Renal pelvis (tissue), 4 donors: ENCODE results near the gene WDFY2. TPM values are rescaled to one million over a fixed set of nuclear protein-coding genes. Genes with fewer than 3 reads are reported as not detected.

Experiments
- DNase-seq: peaks from one replicate; pipeline ENCODE4 v3.0.0-alpha.2; 2013
- polyA plus RNA-seq, 3 donors: library from polyadenylated mRNA; unstranded; fragments of 120-200 nt; gene quantifications; one replicate each; pipeline ENCODE4 v1.2.1, GENCODE V29; 2013; ENCODE audit not compliant: insufficient read length in 3 of 3

The WDFY2 gene
- polyA plus RNA-seq, 3 donors = 10.4 to 21.0 (median 20.1) TPM

- no peak for DNase-seq
Measured at GRCh38 chr13:51659276-51660127, 75.2 kb downstream of the WDFY2 start.

GRCh38 chr13:51660813-51661212 is 76.6 kb downstream of the WDFY2 start:
- no peak for DNase-seq

GRCh38 chr13:51663973-51664957 is 80.0 kb downstream of the WDFY2 start:
- DNase-seq = no peak

- DNase-seq = no peak
Measured at GRCh38 chr13:51665456-51665855, 81.2 kb downstream of the WDFY2 start.

- DNase-seq = no peak
Measured at GRCh38 chr13:51666374-51666773, 82.1 kb downstream of the WDFY2 start.

GRCh38 chr13:51666839-51667238 is 82.6 kb downstream of the WDFY2 start:
- DNase-seq = no peak

GRCh38 chr13:51668580-51669195 is 84.4 kb downstream of the WDFY2 start:
- no peak for DNase-seq

GRCh38 chr13:51673165-51673564 is 88.9 kb downstream of the WDFY2 start:
- DNase-seq = no peak

- peak; percentile 49 for DNase-seq
Measured at GRCh38 chr13:51674276-51674675, 90.0 kb downstream of the WDFY2 start.

GRCh38 chr13:51675385-51675784 is 91.1 kb downstream of the WDFY2 start:
- DNase-seq = no peak

GRCh38 chr13:51675877-51676276 is 91.6 kb downstream of the WDFY2 start:
- no peak for DNase-seq

GRCh38 chr13:51676739-51677138 is 92.5 kb downstream of the WDFY2 start:
- no peak for DNase-seq

- DNase-seq = no peak
Measured at GRCh38 chr13:51678420-51678819, 94.2 kb downstream of the WDFY2 start.

GRCh38 chr13:51679616-51680015 is 95.4 kb downstream of the WDFY2 start:
- no peak for DNase-seq

- no peak for DNase-seq
Measured at GRCh38 chr13:51681037-51681678, 96.9 kb downstream of the WDFY2 start.

- no peak for DNase-seq
Measured at GRCh38 chr13:51682686-51683085, 98.4 kb downstream of the WDFY2 start.

- DNase-seq = peak; percentile 73
Measured at GRCh38 chr13:51683597-51683996, 99.3 kb downstream of the WDFY2 start.

GRCh38 chr13:51684076-51684475 is 99.8 kb downstream of the WDFY2 start:
- no peak for DNase-seq

GRCh38 chr13:51687947-51688714 is 103.9 kb downstream of the WDFY2 start:
- no peak for DNase-seq

GRCh38 chr13:51688937-51689662 is 104.8 kb downstream of the WDFY2 start:
- no peak for DNase-seq
